ENCODE measurements around the gene VKORC1.

DNA sequence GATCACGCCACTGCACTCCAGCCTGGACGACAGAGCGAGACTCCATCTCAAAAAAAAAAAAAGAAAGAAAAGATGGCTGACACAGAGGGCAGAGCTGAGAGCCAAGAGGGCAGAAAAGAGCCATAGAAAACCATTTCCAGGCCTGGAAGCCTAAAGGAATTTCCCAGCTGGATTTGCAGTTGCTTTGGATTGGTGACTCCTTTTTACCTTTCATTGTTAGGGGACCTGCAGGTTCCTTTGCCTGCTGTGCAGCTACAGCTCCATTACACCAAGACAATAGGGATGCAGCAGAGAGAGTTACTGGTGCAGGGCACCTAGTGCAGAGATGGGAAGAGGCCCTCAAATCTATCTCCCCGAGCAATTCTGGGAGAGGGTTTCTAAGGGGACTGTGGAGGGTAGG lies 39.0 kb downstream of the VKORC1 start:
- TF ChIP-seq EP300 (IDR thresholded peaks at IDR 0.05; ENCODE audit: borderline replicate concordance) (no peak), RAD21 (IDR thresholded peaks at IDR 0.05; ENCODE audit: low read depth) (no peak), FOXM1 (IDR thresholded peaks at IDR 0.05; ENCODE audit: borderline replicate concordance, low read depth) (no peak), TCF12 (IDR thresholded peaks at IDR 0.05; ENCODE audit: low read depth) (no peak), YY1 (IDR thresholded peaks at IDR 0.05; ENCODE audit: low read depth) (no peak), CEBPB (IDR thresholded peaks at IDR 0.05) (no peak)
- TF ChIP-seq, protein P1, sequence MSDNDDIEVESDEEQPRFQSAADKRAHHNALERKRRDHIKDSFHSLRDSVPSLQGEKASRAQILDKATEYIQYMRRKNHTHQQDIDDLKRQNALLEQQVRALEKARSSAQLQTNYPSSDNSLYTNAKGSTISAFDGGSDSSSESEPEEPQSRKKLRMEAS (IDR thresholded peaks at IDR 0.05): no peak
